Stimulated activated CD4-positive, alpha-beta T cell treated with anti-CD3 and anti-CD28 coated beads, Interleukin-12 subunit alpha, Interleukin-12 subunit beta, amount 100 ng/mL, for 48 hours (primary cell): ENCODE results near the gene HOXA11.

Experiments
- DNase-seq, 3 donors: peaks; one replicate each; pipeline ENCODE4 v3.0.0-alpha.2; 2020; ENCODE audit warnings: low read depth in 2 of 3, low spot score in 1 of 3

Gene HOXA11

DNA sequence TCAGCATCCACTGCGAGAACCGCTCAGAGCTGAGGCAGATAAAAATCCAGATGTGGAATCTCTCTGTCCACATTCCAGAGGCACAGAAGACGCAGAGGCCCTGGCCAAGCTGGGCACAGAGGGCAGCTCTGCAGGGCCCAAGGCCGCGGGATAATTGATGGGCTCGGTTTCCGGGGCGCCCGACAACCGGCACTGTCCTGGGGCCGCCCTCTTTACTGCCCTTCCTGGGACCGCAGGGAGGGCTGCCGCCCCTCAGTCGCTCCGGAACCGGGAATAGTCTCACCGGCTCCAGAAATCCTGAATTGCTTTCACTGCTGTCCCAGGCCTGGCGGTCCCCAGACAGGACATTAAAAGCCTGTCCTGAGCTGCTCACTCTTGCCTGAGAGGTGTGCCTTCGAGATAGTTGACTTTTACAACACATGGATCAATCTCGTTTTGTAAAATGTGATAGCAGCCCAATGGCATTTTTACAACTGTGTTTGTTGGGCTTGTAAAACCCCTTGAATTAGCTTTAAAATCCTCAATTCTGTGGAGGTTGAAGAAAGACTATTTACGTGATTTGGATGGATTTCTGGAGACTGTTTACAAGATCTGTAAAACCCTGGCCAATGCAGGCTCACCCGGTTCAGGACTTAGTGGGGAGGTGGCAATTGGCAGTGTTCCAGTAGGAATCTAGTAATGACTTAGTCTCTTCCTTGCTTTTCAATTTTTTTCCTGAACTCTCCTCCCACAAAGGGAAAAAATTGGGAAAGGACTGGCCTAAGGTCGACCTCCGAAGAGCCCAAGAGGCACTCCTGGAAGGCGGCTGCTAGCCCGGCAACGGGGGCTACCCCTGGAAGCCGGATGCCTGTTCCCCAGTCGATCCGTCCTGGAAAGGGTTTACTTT, 36.0 kb downstream of the HOXA11 start:
- no peak for DNase-seq

- DNase-seq = no peak
These were observed 36.8 kb downstream of the HOXA11 start for GRCh38 chr7:27148031-27148755.

GRCh38 chr7:27147199-27148030, 37.6 kb downstream of the HOXA11 start, which contains the start of gene HOXA6:
Gene HOXA6, minus strand, starts transcription at chr7:27147774. Its CDS starts 25 bp downstream, at chr7:27147749.
- DNase-seq = no peak

GRCh38 chr7:27146491-27147198, 38.4 kb downstream of the HOXA11 start:
- DNase-seq = no peak

DNA sequence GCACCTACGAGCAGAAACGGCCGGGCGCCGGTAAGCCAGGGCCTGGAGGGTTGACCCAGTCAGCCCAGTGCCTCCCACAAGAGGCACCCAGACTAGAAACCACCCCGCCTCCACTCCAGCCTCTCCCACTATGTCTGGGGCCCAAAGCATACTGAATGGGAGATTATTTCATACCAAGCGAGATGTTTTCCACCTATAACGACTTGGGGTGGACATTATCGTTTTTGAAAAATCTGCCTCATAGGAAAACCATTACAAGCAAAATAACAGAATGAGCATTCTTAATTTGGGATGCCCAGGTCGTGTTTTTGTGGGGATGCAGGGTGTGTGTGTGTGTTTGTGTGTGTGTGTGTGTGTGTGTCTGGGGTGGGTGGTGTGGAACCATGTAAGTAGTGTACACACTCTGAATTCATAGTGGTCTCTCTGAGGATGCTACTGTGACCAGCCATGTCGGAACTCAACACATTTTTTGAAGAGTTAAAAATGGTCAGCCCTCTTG, 39.1 kb downstream of the HOXA11 start:
- no peak for DNase-seq

DNA sequence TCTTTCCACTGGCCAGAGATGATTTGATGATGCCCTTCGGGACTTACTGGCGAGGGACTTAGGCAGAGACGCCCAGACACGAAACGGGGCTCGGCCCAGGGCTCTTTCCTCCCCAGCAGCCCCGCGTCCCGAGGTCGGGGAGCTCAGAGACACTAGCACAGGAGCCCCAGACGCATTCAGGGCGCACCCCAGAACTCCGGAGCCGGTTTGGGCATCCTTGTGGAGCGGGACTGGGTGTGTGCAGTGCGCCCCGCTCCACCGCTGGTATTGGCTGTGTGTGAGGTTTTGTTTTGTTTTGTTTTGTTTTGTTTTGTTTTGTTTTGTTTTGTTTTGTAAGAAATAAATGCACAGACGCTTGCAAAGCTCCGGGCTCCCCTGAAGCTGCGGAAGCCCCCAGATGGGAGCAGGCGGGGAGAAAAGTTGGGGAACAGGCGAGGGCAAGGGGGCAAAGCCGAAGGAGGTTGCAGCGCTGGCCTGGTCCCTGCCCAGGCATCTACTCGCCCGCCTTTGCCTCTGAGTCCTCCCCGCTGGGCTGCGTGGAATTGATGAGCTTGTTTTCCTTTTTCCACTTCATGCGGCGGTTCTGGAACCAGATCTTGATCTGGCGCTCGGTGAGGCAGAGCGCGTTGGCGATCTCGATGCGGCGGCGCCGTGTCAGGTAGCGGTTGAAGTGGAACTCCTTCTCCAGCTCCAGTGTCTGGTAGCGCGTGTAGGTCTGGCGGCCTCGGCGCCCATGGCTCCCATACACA, 39.7 kb downstream of the HOXA11 start:
- no peak for DNase-seq

DNA sequence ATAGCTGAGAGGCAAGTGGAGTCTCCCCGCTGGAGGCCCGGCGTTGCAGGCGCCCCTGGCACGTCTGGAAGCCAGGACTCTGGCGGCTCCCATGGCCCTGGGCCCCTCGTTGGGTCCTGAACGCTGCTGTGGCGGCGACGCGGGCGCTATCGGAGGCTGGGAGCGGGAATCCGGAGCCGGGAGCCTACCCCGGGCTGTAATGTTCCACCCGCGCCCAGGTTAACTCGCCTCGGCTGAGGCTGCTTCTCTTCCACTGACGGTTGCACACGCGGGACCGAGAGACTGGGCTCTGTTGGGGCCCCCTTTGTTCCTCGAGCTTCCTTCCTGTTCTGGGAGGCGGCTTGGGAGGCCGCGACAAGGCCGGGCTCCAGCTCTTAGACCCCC, 40.3 kb downstream of the HOXA11 start:
- no peak for DNase-seq

DNA sequence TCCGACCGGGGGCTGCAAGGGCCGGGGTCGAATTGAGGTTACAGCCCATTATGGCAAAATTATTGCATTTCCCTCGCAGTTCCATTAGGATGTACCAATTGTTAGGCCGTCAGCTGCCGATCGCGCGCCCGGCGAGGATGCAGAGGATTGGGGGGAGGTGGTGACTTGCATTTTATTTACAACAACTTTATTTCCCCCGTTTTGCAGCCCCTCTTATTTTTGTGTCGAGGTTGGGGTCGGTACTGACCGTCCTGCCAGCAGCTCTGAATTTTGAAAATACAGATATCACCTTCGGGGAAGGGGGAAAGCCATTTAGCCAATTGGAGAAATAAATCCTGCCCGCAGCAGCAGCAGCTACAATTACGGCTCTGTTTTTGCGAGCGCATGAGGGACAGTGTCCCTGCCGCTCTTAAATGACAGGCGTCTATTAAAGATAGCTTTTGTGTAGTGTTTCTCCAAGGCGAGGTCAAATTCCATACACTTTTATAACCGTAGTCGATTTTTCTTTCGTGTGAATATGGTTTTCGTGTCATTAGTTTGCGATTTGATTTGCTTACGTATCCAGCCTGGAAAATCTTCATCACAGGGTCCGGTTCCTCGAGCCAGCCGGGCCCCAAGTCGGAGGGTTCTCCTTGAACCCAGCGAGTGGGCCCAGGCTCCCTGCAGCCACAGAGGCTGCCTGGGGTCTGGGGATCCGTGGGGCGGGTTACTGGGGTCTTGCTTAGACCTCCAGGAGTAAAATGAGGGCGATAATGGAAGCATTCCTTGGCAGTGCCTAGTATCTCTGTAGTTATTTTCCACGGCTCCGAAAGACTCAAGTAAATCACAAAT, 40.9 kb downstream of the HOXA11 start:
- DNase-seq = no peak

GRCh38 chr7:27143023-27143949, 41.7 kb downstream of the HOXA11 start, which contains the start of gene HOXA5:
Gene HOXA5, minus strand, starts transcription at chr7:27143681. Its CDS starts 74 bp downstream, at chr7:27143607.
- DNase-seq = no peak

DNA sequence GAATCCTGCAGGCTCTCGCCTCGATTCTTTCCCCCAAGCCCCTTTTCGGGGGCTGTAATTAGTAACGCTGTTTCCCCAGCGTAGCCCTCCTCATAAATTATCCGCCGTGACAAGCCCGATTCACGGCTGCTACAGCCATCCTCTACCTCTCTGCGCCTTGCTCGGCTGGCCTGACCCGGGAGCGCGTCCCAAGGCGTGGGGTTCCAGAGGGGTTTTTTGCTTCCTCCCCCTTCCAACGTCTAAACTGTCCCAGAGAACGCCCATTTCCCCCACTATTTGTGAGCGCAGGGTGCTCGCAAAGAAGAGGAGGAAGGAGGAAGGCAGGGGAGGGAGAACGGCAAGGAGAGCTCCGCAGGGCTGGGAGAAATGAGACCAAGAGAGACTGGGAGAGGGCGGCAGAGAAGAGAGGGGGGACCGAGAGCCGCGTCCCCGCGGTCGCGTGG, 42.4 kb downstream of the HOXA11 start:
- no peak for DNase-seq

GRCh38 chr7:27141923-27142579, 43.0 kb downstream of the HOXA11 start:
- no peak for DNase-seq

- no peak for DNase-seq
These were observed 43.7 kb downstream of the HOXA11 start for GRCh38 chr7:27141137-27141922.

DNA sequence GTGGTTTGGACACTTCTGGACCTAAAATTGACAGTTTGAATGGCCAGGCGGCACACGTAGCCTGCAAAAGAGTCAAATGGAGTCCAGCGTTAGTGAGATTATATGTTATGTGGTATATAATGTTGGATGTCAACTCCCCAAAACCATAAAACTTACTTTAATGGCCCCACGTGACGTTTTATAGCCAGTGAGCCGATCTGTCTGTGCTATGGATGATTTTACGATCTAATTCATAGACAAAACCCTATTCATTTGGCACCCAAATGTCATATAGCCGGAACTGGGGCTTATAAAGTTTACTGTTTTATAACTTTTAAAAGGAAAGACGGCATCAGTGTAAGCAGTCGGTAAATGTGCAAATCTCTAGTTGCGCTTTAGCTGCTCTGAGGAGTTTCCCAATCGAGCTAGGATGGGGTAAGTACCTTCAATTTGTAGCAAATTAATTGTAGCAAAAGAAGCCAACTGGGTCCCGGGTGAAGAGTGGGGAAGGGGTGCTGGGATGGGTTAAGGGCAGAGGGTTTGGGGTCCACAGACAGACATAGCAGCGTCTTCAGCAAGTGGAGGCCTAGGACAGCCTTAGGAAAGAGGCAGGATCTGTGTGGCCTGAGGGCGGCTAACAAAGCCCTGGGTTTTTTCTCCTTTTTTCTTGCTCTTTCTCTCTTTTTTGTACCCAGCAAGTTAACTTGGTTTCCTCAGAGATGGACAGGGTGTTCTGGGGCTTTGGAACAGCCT, 44.7 kb downstream of the HOXA11 start:
- DNase-seq = no peak

DNA sequence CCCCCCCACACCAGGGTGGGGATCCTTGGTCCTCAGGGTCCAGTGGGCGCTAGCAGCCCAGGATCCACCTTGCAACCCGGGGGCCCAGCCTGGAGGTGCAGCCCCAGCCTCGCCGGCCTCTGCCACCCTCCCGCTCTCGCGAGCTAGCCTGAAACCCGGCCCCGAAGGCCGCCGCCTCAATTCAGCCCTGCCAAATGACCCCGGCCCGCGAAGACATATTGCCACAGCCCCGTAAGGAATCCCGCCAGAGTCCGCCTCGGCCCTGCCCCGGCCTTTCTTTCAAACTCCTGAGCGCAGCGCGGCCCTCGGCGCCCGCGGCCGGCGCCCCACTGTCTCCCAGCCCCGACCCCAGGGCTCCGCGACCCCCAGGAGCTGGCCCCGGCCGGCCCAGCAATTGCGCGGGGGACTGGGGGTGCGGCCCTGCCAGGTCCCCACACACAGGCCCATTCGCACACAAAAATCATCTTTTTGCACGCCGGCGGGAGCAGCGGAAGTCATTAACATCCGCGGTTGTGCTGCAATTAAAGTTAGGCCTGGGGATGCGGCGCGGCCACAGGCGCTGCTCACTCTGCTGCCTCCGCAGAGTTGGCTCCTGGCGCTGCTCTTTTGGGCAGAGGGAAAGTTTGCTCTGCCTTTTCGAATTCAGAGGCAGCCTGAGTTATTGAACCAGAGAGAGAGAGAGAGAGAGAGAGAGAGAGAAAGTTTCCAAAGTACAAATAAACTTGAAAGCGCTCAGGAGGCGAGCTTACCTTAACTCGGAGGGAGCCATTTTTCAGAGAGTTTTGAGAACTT, 45.5 kb downstream of the HOXA11 start:
- DNase-seq = no peak

DNA sequence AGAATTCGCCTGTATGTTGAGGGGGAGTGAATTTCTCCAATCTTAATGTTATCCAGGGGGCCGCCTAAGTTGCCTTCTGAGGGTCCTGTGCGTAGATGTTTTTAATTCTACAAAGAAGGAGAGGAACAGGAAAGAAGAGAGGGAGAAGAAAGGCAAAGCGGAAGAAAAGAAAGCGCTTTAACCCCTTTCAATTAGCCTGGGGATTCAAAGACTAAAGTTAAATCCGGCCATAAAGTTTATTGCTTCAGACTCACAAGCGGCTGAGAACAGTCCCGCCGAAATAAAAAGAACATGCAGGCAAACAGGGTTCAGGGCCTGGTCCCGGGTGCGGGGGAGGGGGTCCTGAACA, 46.1 kb downstream of the HOXA11 start:
- no peak for DNase-seq
